ENCODE results near the gene DUSP7.

DUSP7 gene

GRCh38 chr3:52090131-52090932 lies 34.0 kb upstream of the DUSP7 start:
- DNase-seq (ENCODE audit: low spot score), result peak; percentile 90
- Histone ChIP-seq H3K4me3 (no peak overlapping the region), H3K27ac (peak overlapping the region; percentile 95 to 99)
- TF ChIP-seq CTCF (IDR thresholded peaks at IDR 0.05), result no peak

- Histone ChIP-seq H3K27ac (peak overlapping the region; percentile 95 to 99), H3K4me3 (no peak overlapping the region)
- TF ChIP-seq CTCF (IDR thresholded peaks at IDR 0.05), result no peak
- no peak for DNase-seq (ENCODE audit: low spot score)
Measured at GRCh38 chr3:52089691-52090090, 33.3 kb upstream of the DUSP7 start.

- DNase-seq (ENCODE audit: low spot score), result no peak
- no peak for TF ChIP-seq CTCF (IDR thresholded peaks at IDR 0.05)
- Histone ChIP-seq H3K4me3 (no peak overlapping the region), H3K27ac (peak overlapping the region; percentile 95 to 99)
Measured at GRCh38 chr3:52088445-52089367, 32.3 kb upstream of the DUSP7 start.

GRCh38 chr3:52087731-52088130 lies 31.4 kb upstream of the DUSP7 start:
- TF ChIP-seq CTCF (IDR thresholded peaks at IDR 0.05), result no peak
- no peak for DNase-seq (ENCODE audit: low spot score)
- no peak overlapping the region for H3K4me3 ChIP-seq
- H3K27ac ChIP-seq, result peak overlapping the region; percentile 95 to 99

DNA sequence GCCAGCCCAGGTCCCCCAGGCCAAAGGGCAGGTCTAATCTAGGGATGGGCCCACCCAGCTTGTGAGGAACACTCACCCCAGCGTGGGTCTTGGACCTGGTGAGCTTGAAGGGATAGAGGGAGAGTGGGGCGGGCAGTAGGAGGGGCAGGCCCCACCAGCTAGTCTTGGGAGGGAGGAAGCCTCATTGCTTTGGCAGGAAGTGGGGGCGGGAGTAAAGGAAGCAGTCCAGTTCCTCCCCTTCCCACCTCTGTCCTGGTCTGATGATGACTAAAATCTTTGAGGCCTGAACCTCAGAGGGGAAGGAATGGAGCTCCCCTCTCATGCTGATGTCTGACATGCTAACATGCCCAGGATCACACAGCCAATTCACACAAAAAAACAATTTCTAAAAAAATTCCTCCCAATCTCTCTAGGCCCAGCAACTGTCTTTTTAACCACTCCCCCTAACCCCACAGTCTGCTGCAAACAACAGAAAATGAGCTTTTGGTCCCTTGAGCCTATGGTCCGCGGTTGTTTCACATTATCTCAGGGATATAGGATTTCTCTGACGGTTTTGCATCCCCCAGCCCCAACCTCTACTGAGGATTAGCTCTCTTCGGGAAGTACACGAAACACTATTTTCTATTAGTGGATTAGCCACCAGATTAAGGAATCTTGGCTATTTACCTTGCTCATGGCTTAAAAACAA lies 30.7 kb upstream of the DUSP7 start:
- H3K4me3 ChIP-seq, result no peak overlapping the region
- no peak for TF ChIP-seq CTCF (IDR thresholded peaks at IDR 0.05)
- H3K27ac ChIP-seq, result peak overlapping the region; percentile 5 to 99
- no peak for DNase-seq (ENCODE audit: low spot score)

- Histone ChIP-seq H3K27ac (peak overlapping the region; percentile 5 to 99), H3K4me3 (no peak overlapping the region)
- TF ChIP-seq CTCF (IDR thresholded peaks at IDR 0.05), result no peak
- no peak for DNase-seq (ENCODE audit: low spot score)
Measured at GRCh38 chr3:52086461-52086860, 30.1 kb upstream of the DUSP7 start.

Measured in coronary artery (tissue), 2 donors.